Caco-2 (cell line): Measurements from ENCODE around the gene HOMER3. TPM values are rescaled to one million over a fixed set of nuclear protein-coding genes. Genes with fewer than 3 reads are reported as not detected.
"Not testable (repeated sequence)": the region's sequence is repeated elsewhere in the genome, so short reads cannot be mapped to it uniquely, and the experiment has no call there.

Source experiments
- BruUV-seq: library from RNA; stranded (reverse); fragments of 400-500 nt; replicated peaks from 2 replicates; lab custom pipeline; 2021; lab: Mats Ljungman, UMichigan
- CTCF ChIA-PET: fragments of 300-600 bp; sonication (Branson Sonifier 250); formaldehyde crosslinking; loops from one replicate; lab custom pipeline; 2022; ENCODE audit warnings: antibody characterized with exemption; lab: Charles Lee
- POLR2A ChIA-PET: fragments of 300-600 bp; sonication (Branson Sonifier 250); formaldehyde crosslinking; loops from one replicate; lab custom pipeline; 2022; ENCODE audit warnings: antibody characterized with exemption; lab: Charles Lee
- DNase-seq, 2 experiments: peaks; one replicate each; pipeline versions ENCODE4 v3.0.0 to v3.0.0-alpha.2; 2020 to 2022
- H3K27me3 ChIP-seq: replicated peaks from 2 replicates; pipeline ENCODE4 v1.6.0; 2011; ENCODE audit warnings: low read length; ENCODE audit not compliant: control insufficient read depth, insufficient read depth
- H3K36me3 ChIP-seq: 2 replicates; pipeline ENCODE4 v1.5.1; 2011; ENCODE audit warnings: low read length; ENCODE audit not compliant: control insufficient read depth, insufficient read depth
- H3K4me1 ChIP-seq: fragments of 250-450 bp; sonication (Bioruptor Pico); 2 replicates; pipeline ENCODE4 v1.5.1; 2020; ENCODE audit warnings: mild to moderate bottlenecking
- H3K4me3 ChIP-seq: 2 replicates; pipeline ENCODE4 v1.5.1; 2011; ENCODE audit warnings: low read depth, mild to moderate bottlenecking, control low read depth, low read length
- H3K9me3 ChIP-seq: fragments of 250-450 bp; sonication (Bioruptor Pico); 2 replicates; pipeline ENCODE4 v1.5.1; 2020; ENCODE audit warnings: mild to moderate bottlenecking, moderate library complexity
- H3K27ac Mint-ChIP-seq: one replicate; pipeline ENCODE4 v1.8.0; 2022; ENCODE audit warnings: mixed read lengths; ENCODE audit not compliant: unreplicated experiment
- H3K27me3 Mint-ChIP-seq: one replicate; pipeline ENCODE4 v1.8.0; 2022; ENCODE audit warnings: mixed read lengths; ENCODE audit not compliant: insufficient read depth, unreplicated experiment
- H3K36me3 Mint-ChIP-seq: one replicate; pipeline ENCODE4 v1.8.0; 2022; ENCODE audit warnings: mild to moderate bottlenecking, mixed read lengths; ENCODE audit not compliant: insufficient read depth, unreplicated experiment
- H3K4me1 Mint-ChIP-seq: one replicate; pipeline ENCODE4 v1.8.0; 2022; ENCODE audit warnings: low read depth, mixed read lengths; ENCODE audit not compliant: unreplicated experiment
- H3K4me3 Mint-ChIP-seq: one replicate; pipeline ENCODE4 v1.8.0; 2022; ENCODE audit warnings: mild to moderate bottlenecking, moderate library complexity, mixed read lengths; ENCODE audit not compliant: unreplicated experiment
- H3K9me3 Mint-ChIP-seq: one replicate; pipeline ENCODE4 v1.8.0; 2022; ENCODE audit warnings: mixed read lengths; ENCODE audit not compliant: unreplicated experiment
- CTCF ChIP-seq, 2 experiments: fragments of 200-600 bp in 1 of 2; IDR thresholded peaks; 1 replicate in 1 of 2; 2 replicates in 1 of 2; pipeline versions ENCODE4 v1.5.1 to v1.8.0; 2011 to 2022; ENCODE audit warnings: antibody characterized with exemption in 1 of 2, control low read depth in 1 of 2, inconsistent platforms in 1 of 2, low read depth in 1 of 2, low read length in 1 of 2, mild to moderate bottlenecking in 1 of 2, moderate library complexity in 1 of 2; ENCODE audit not compliant: insufficient read depth in 1 of 2, severe bottlenecking in 1 of 2, unreplicated experiment in 1 of 2
- intact Hi-C: fragments of 100-400 bp; cut with micrococcal nuclease; formaldehyde crosslinking; loops from one replicate; pipeline ENCODE4 v1.10.0; 2022; ENCODE audit not compliant: unreplicated experiment
- total RNA-seq: library from RNA; stranded (reverse); gene quantifications from 2 replicates; pipeline ENCODE4 v1.2.3, GENCODE V29; 2022

The HOMER3 gene
- total RNA-seq, 1 experiment from 2014 or later = 19.0 TPM

GRCh38 chr19:18904334-18905057 is 36.5 kb downstream of the HOMER3 start:
- no peak overlapping the region for H3K4me3 Mint-ChIP-seq
- no peaks in the 10 kb centered on the region for H3K9me3 Mint-ChIP-seq
- Histone ChIP-seq H3K4me1 (no peaks in the 10 kb centered on the region; the same call in 1 of the 2 replicates), H3K4me3 (no peak overlapping the region), H3K27me3 (no peaks in the 10 kb centered on the region), H3K36me3 (no peaks in the 10 kb centered on the region), H3K9me3 (no peaks in the 10 kb centered on the region)
- H3K27me3 Mint-ChIP-seq = no peaks in the 10 kb centered on the region
- CTCF ChIA-PET = no interaction called here
- no peaks in the 10 kb centered on the region for H3K4me1 Mint-ChIP-seq
- POLR2A ChIA-PET = no interaction called here
- no TSS peak for BruUV-seq
- no peak overlapping the region for H3K27ac Mint-ChIP-seq
- intact Hi-C loops = no loop called here
- H3K36me3 Mint-ChIP-seq = peaks cover 18% of the 10 kb centered on the region
- no peak for TF ChIP-seq CTCF (IDR thresholded peaks at IDR 0.05; ENCODE audit: insufficient read depth in 1 of 2, low read depth in 1 of 2, low read length in 1 of 2, severe bottlenecking in 1 of 2, unreplicated experiment in 1 of 2)
- DNase-seq = no peak

GRCh38 chr19:18903156-18904037 is 37.6 kb downstream of the HOMER3 start:
- Mint-ChIP-seq H3K27me3 (no peaks in the 10 kb centered on the region), H3K4me3 (no peak overlapping the region), H3K4me1 (no peaks in the 10 kb centered on the region), H3K36me3 (peaks cover 18% of the 10 kb centered on the region), H3K27ac (peak overlapping the region; percentile 22), H3K9me3 (no peaks in the 10 kb centered on the region)
- Histone ChIP-seq H3K4me3 (no peak overlapping the region), H3K4me1 (peaks cover 11% of the 10 kb centered on the region), H3K36me3 (no peaks in the 10 kb centered on the region), H3K27me3 (no peaks in the 10 kb centered on the region), H3K9me3 (no peaks in the 10 kb centered on the region)
- DNase-seq = no peak
- POLR2A ChIA-PET = interaction anchor here (0.5 to 1.3 kb wide), 2 partner anchors 16 to 77 kb away, joined by 4 to 5 read pairs; partner anchors contain the start of genes COPE and DDX49
- CTCF ChIA-PET = no interaction called here
- intact Hi-C loops = no loop called here
- no TSS peak for BruUV-seq
- no peak for TF ChIP-seq CTCF (IDR thresholded peaks at IDR 0.05; ENCODE audit: insufficient read depth in 1 of 2, low read depth in 1 of 2, low read length in 1 of 2, severe bottlenecking in 1 of 2, unreplicated experiment in 1 of 2)

- H3K27me3 Mint-ChIP-seq, H3K4me3 ChIP-seq, BruUV-seq, H3K9me3 Mint-ChIP-seq, CTCF ChIA-PET, H3K27ac Mint-ChIP-seq, H3K27me3 ChIP-seq, DNase-seq, H3K36me3 ChIP-seq, intact Hi-C loops, H3K4me1 Mint-ChIP-seq, H3K9me3 ChIP-seq, H3K4me3 Mint-ChIP-seq: not testable (repeated sequence)
- peaks cover 25% of the 10 kb centered on the region for H3K36me3 Mint-ChIP-seq
- H3K4me1 ChIP-seq = peaks cover 17% of the 10 kb centered on the region
- POLR2A ChIA-PET = interaction anchor here (0.5 to 1.3 kb wide), 2 partner anchors 17 to 78 kb away, joined by 4 to 5 read pairs; partner anchors contain the start of genes COPE and DDX49
These were observed 38.5 kb downstream of the HOMER3 start for GRCh38 chr19:18902519-18902918.
